Ovary (tissue), 3 donors: ENCODE measurements around the gene MMP24OS.

Source experiments
- CTCF ChIP-seq, 3 donors: fragments of 450-650 bp in 2 of 3; fragments of 200-600 bp in 1 of 3; IDR thresholded peaks; one replicate each; pipeline versions ENCODE4 v1.5.1 to v1.8.0; 2016 to 2022; ENCODE audit warnings: antibody characterized with exemption in 3 of 3, mild to moderate bottlenecking in 1 of 3
- POLR2A ChIP-seq: fragments of 450-650 bp; IDR thresholded peaks from one replicate; pipeline ENCODE4 v1.6.1; 2017; ENCODE audit warnings: antibody characterized with exemption, mild to moderate bottlenecking, moderate library complexity
- donor health status: DM: no; HTN: no; CAD: no.

- TF ChIP-seq CTCF (IDR thresholded peaks at IDR 0.05) = no peak
- TF ChIP-seq POLR2A = no peak
Observed at GRCh38 chr20:35326021-35326739, 48.3 kb upstream of the MMP24OS start.
